SW480 (cell line): ENCODE data around the gene CCDC195.
"Not testable (repeated sequence)": the region's sequence is repeated elsewhere in the genome, so short reads cannot be mapped to it uniquely, and the experiment has no call there.

ENCODE experiments used
- DNase-seq: peaks from one replicate; pipeline ENCODE4 v3.0.0-alpha.2; 2016; ENCODE audit warnings: low spot score

CCDC195 gene

GRCh38 chr2:224690868-224691267 is 25.3 kb downstream of the CCDC195 start:
- DNase-seq, result no peak

- peak; percentile 34 for DNase-seq
These were observed 26.6 kb downstream of the CCDC195 start for GRCh38 chr2:224689539-224689938.

GRCh38 chr2:224688997-224689396 is 27.2 kb downstream of the CCDC195 start:
- DNase-seq, result no peak

GRCh38 chr2:224687156-224687555 is 29.0 kb downstream of the CCDC195 start:
- no peak for DNase-seq

GRCh38 chr2:224685121-224685520 is 31.0 kb downstream of the CCDC195 start:
- DNase-seq, result no peak

- no peak for DNase-seq
These were observed 34.0 kb downstream of the CCDC195 start for GRCh38 chr2:224682134-224682533.

GRCh38 chr2:224671731-224672130 is 44.4 kb downstream of the CCDC195 start:
- DNase-seq, result no peak

- no peak for DNase-seq
These were observed 46.0 kb downstream of the CCDC195 start for GRCh38 chr2:224670203-224670602.

- DNase-seq, result no peak
These were observed 46.7 kb downstream of the CCDC195 start for GRCh38 chr2:224669449-224669848.

- DNase-seq, result no peak
These were observed 47.8 kb downstream of the CCDC195 start for GRCh38 chr2:224668123-224668909.

- DNase-seq, result no peak
These were observed 49.1 kb downstream of the CCDC195 start for GRCh38 chr2:224666951-224667553.

- not testable (repeated sequence) for DNase-seq
These were observed 52.8 kb downstream of the CCDC195 start for GRCh38 chr2:224663322-224663721.

- not testable (repeated sequence) for DNase-seq
These were observed 54.5 kb downstream of the CCDC195 start for GRCh38 chr2:224661708-224662107.

- DNase-seq, result no peak
These were observed 56.5 kb downstream of the CCDC195 start for GRCh38 chr2:224659714-224660113.

GRCh38 chr2:224658780-224659405 is 57.3 kb downstream of the CCDC195 start:
- no peak for DNase-seq

GRCh38 chr2:224657349-224657748 is 58.8 kb downstream of the CCDC195 start:
- no peak for DNase-seq

- no peak for DNase-seq
These were observed 61.1 kb downstream of the CCDC195 start for GRCh38 chr2:224655006-224655537.
